ENCODE data around the gene RHOA.

- TF ChIP-seq EZH2 (IDR thresholded peaks at IDR 0.05; ENCODE audit: low read length, unreplicated experiment) (no peak), CTCF (conservative IDR thresholded peaks at IDR 0.05; ENCODE audit: low read depth, low read length) (no peak)
These were observed 68.6 kb downstream of the RHOA start for GRCh38 chr3:49343163-49343562.

Data from PC-3 (cell line).